Tibial artery (tissue), 4 donors: ENCODE measurements around the gene DIAPH3.

Experiments
- DNase-seq, 2 donors: peaks; one replicate each; pipeline ENCODE4 v3.0.0-alpha.2; 2019
- H3K27ac ChIP-seq, 2 donors: fragments of 200-600 bp; sonication (generic) in 1 of 2; 1 replicate in 1 of 2; 2 replicates in 1 of 2; pipeline ENCODE4 v1.5.1; 2018 to 2019; ENCODE audit warnings: mild to moderate bottlenecking in 1 of 2
- H3K27me3 ChIP-seq, 2 donors: fragments of 200-600 bp; sonication (generic) in 1 of 2; one replicate each; pipeline versions ENCODE4 v1.5.1 to v1.6.0; 2016 to 2019
- H3K36me3 ChIP-seq, 3 donors: fragments of 200-600 bp; sonication (generic) in 2 of 3; one replicate each; pipeline ENCODE4 v1.5.1; 2016 to 2019; ENCODE audit warnings: mild to moderate bottlenecking in 2 of 3
- H3K4me1 ChIP-seq, 4 donors: fragments of 200-600 bp; sonication (generic) in 2 of 4; 1 replicate in 3 of 4; 2 replicates in 1 of 4; pipeline ENCODE4 v1.5.1; 2016 to 2019
- H3K4me3 ChIP-seq, 2 donors: fragments of 200-600 bp; sonication (generic) in 1 of 2; 1 replicate in 1 of 2; 2 replicates in 1 of 2; pipeline ENCODE4 v1.5.1; 2018 to 2019; ENCODE audit warnings: mild to moderate bottlenecking in 2 of 2
- H3K9me3 ChIP-seq, 3 donors: fragments of 200-600 bp; sonication (generic) in 1 of 3; one replicate each; pipeline ENCODE4 v1.5.1; 2016 to 2019
- intact Hi-C: fragments of 100-400 bp; cut with DNase I; formaldehyde crosslinking; loops from one replicate; pipeline ENCODE4 v1.15.0; 2023; ENCODE audit warnings: low total_unique reads
- TF ChIP-seq, protein P1 (sequence below), 2 experiments: fragments of 200-600 bp in 1 of 2; fragments of 450-650 bp in 1 of 2; IDR thresholded peaks; one replicate each; pipeline ENCODE4 v1.5.1; 2017 to 2019; ENCODE audit warnings: antibody characterized with exemption in 2 of 2, mild to moderate bottlenecking in 1 of 2, moderate library complexity in 1 of 2

DIAPH3 gene

DNA sequence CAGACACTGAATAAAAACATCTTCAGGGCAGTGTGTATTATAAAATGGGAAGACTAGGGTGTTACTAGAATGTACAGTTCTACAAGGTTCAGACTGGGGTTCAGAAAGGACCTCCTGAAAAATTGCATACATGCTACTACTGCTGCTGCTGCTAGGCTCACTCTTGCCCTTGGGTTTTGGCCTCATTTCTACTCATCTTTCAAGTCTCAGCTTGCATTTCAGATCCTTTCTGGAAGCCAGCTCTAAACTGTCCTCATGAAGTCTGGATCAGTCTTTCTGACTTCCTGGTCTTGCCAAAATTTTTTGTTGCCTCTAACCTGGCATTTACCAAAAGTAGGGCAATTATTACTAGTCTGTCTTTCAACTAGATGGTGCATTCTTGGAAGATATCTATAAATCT lies 393.3 kb downstream of the DIAPH3 start:
- TF ChIP-seq, protein P1, sequence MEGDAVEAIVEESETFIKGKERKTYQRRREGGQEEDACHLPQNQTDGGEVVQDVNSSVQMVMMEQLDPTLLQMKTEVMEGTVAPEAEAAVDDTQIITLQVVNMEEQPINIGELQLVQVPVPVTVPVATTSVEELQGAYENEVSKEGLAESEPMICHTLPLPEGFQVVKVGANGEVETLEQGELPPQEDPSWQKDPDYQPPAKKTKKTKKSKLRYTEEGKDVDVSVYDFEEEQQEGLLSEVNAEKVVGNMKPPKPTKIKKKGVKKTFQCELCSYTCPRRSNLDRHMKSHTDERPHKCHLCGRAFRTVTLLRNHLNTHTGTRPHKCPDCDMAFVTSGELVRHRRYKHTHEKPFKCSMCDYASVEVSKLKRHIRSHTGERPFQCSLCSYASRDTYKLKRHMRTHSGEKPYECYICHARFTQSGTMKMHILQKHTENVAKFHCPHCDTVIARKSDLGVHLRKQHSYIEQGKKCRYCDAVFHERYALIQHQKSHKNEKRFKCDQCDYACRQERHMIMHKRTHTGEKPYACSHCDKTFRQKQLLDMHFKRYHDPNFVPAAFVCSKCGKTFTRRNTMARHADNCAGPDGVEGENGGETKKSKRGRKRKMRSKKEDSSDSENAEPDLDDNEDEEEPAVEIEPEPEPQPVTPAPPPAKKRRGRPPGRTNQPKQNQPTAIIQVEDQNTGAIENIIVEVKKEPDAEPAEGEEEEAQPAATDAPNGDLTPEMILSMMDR (IDR thresholded peaks at IDR 0.05) = no peak
- Histone ChIP-seq H3K36me3 (no peaks in the 10 kb centered on the region), H3K27ac (no peak overlapping the region), H3K4me1 (peaks cover 0 to 16% (median 0%) of the 10 kb centered on the region in 4 donors), H3K4me3 (no peak overlapping the region), H3K27me3 (no peaks in the 10 kb centered on the region), H3K9me3 (no peaks in the 10 kb centered on the region)
- intact Hi-C loops = no loop called here
- no peak for DNase-seq

DNA sequence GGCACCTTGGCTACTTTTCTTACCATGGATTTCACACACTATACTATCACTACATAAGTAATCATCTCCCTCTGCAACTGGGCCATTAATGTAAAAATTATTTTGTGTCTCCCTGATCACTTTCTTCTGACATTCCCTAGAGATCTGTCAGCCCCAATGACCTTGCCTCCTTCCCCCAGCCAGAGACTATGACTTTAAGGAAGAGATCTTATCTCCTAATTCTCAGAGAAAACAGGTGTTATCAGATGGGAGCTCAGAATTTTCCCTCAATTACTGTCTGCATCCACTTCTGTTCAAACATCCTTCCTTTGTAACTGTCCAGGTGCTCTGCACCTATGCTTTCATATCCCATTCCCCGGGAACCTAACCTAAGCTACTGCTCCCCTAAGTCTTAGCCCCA lies 397.5 kb downstream of the DIAPH3 start:
- intact Hi-C loops = no loop called here
- no peak overlapping the region for H3K27ac ChIP-seq
- H3K36me3 ChIP-seq = no peaks in the 10 kb centered on the region
- H3K4me1 ChIP-seq = peaks cover 0 to 8% (median 0%) of the 10 kb centered on the region in 4 donors
- H3K9me3 ChIP-seq = no peaks in the 10 kb centered on the region
- no peak overlapping the region for H3K4me3 ChIP-seq
- H3K27me3 ChIP-seq = no peaks in the 10 kb centered on the region
- no peak for DNase-seq
- TF ChIP-seq, protein P1 (IDR thresholded peaks at IDR 0.05) = no peak

DNA sequence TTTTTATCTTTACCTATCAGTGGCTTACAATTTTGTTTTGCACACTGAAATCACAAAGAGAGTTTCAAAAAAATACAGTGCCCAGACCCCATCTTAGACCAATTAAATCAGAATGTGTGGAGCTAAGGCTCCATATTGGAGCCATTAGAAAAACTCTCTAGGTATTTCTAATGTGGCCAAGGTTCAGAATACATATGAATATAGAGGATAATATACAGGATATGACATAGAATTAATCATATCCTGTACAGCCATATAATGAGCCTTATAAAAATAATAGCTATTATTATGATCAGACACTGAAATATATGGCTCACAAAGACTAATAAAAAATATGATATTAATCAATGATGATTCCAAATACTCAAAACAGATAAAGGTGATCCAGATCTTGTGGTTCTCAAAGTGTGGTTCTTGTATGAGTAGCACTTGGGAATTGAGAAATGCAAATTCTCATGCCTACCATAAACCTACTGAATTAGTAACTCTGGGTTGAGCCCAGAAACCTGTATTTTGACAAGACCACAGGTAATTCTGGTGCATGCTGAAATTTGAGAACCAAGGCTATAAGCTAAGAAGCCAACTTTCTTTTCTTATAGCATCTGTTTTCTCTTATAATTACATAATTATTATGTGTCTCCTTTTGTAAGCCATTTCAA lies 408.0 kb downstream of the DIAPH3 start:
- no peaks in the 10 kb centered on the region for H3K36me3 ChIP-seq
- no peaks in the 10 kb centered on the region for H3K27me3 ChIP-seq
- DNase-seq = no peak
- H3K4me1 ChIP-seq = peaks cover 0 to under 1% (median 0%) of the 10 kb centered on the region in 4 donors
- H3K4me3 ChIP-seq = no peak overlapping the region
- H3K27ac ChIP-seq = no peak overlapping the region
- H3K9me3 ChIP-seq = no peaks in the 10 kb centered on the region
- TF ChIP-seq, protein P1 (IDR thresholded peaks at IDR 0.05) = no peak
- intact Hi-C loops = no loop called here

DNA sequence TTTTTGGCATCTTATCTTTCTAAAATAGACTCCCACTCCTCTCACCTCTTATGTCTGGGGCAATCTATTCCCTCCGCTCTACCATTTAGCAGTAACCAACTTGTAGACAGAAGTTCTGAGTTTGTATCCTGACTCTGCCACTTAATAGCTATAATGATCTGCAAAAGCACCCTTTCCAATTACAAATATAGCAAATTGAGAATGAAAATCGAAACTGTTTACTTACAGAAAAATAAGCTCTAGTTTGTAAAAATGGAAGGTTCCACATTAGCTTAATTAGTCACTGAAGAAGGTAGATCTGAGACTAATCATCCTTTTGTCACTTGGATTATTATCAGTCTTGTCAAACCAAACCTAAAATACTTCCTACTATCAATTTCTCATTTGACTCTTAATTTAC lies 409.3 kb downstream of the DIAPH3 start:
- Histone ChIP-seq H3K4me1 (peaks cover 0 to 9% (median 3%) of the 10 kb centered on the region in 4 donors), H3K4me3 (no peak overlapping the region), H3K36me3 (no peaks in the 10 kb centered on the region), H3K27ac (no peak overlapping the region), H3K9me3 (no peaks in the 10 kb centered on the region), H3K27me3 (no peaks in the 10 kb centered on the region)
- TF ChIP-seq, protein P1 (IDR thresholded peaks at IDR 0.05) = no peak
- no peak for DNase-seq
- intact Hi-C loops = no loop called here

DNA sequence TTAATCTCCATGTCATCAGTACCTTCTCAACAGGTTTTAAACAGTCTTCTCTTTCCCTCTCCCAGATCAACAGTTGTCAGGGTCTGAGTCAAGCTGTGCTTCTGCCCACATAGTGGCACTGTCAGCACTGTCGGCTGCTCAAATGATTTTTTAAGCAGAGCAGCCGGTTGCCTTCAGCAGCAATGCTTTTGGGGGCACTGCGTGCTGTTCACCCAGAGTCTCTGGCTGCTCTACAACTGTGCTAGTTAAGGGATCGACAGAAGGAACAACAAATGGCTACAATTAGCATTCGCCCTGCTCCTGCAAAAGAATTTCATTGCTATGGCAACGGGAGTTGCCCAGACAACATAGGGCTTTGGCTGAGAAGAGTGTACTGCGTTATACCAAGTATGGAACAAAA lies 412.9 kb downstream of the DIAPH3 start:
- H3K36me3 ChIP-seq = no peaks in the 10 kb centered on the region
- intact Hi-C loops = no loop called here
- DNase-seq = no peak
- TF ChIP-seq, protein P1 (IDR thresholded peaks at IDR 0.05) = no peak
- H3K27ac ChIP-seq = no peak overlapping the region
- H3K4me3 ChIP-seq = peak overlapping the region; percentile 29 to 31
- H3K9me3 ChIP-seq = no peaks in the 10 kb centered on the region
- no peaks in the 10 kb centered on the region for H3K27me3 ChIP-seq
- H3K4me1 ChIP-seq = peaks cover 0 to 13% (median 3%) of the 10 kb centered on the region in 4 donors
